Hematopoietic multipotent progenitor cell (in vitro differentiated cells): ENCODE measurements around the gene XRCC4. TPM values are rescaled to one million over a fixed set of nuclear protein-coding genes. Genes with fewer than 3 reads are reported as not detected.
"Not testable (repeated sequence)": the region's sequence is repeated elsewhere in the genome, so short reads cannot be mapped to it uniquely, and the experiment has no call there.

Source experiments
- DNase-seq, 3 donors: peaks; one replicate each; pipeline ENCODE4 v3.0.0-alpha.2; 2011 to 2015; ENCODE audit warnings: low read depth in 2 of 3, low spot score in 2 of 3
- total RNA-seq: library from RNA; depleted of rRNA; stranded (reverse); fragments of >200 nt; gene quantifications from one replicate; pipeline ENCODE4 v1.2.3, GENCODE V29; 2012

XRCC4 gene
- 1.9 TPM for total RNA-seq

DNA sequence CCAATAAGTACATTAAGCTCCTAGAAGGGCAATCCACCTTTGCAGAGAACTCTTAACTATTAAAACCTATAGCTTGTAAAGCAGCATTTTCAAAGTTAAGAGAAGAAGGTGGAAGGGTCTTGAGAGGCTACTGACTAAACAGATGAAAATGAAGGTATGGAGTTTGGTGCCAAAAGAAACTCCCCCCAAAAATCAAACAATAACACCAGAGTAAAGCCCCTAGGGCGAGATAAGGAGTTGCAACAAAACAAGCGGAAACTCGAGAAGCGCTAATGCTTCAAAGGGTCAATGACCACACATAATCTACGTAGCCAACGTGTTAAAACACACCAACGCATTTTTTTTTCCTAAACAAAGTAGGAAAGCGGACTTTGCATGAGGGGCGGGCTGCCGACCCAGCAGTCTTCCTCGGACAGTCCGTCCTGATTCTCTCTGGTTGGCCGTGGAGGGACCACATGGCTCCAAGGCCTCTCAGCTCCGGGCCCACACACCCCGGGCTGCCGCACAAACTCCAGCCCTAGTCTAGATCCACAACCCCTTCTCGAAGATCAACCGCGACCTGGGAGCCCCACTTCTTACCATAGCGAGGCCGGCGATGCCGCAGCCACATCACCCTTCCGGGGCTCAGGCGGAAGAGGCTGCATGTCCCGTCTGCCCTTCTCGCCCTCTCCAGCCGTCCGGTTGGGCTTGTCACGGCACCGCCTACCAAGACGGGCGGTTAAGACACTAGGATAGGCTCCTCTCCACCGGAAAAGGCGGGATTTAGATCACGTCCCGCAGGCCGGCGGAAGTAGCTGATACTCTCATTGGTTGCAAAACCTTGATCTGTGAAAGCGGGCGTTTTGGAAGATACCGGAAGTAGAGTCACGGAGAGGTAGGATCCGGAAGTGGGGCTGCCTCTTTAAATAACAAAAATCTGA, at the start of gene XRCC4, which contains the start of gene TMEM167A:
Gene XRCC4, plus strand, starts transcription at position 806 of the 920 bp plus-strand sequence. CDS start 27,373 bp downstream, outside the sequence.
Gene TMEM167A, minus strand, starts transcription at position 653 of the 920 bp plus-strand sequence. Its CDS starts 71 bp downstream, at position 582.
- peak; percentile 78 to 99 (median 97) for DNase-seq

- DNase-seq: no peak
These were observed 47.4 kb upstream of the XRCC4 start for GRCh38 chr5:83029912-83030311.

DNA sequence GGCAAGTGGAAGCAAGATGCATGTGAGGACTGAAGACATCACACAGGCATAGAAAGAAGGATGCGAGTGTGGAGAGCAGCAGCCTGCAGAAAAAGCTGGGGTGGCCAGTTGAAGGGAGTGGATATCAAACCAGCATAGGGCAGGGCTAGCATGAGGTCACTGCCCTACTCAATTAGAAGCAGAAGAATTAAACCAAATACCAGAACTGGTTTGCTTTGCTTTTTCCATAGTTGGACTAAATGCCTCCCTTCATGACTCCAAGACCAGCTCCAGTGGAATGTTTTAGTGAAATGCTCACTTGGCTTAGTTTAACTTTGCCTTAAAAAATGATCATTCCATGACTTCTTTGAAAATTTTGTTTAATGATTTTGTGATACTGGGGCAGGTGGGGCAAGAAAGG, 46.0 kb upstream of the XRCC4 start:
- DNase-seq: no peak

- DNase-seq: no peak
These were observed 43.3 kb upstream of the XRCC4 start for GRCh38 chr5:83034036-83034435.

GRCh38 chr5:83034528-83035207, 42.7 kb upstream of the XRCC4 start:
- DNase-seq: peak in 2 of 3 donors; percentile 18 to 67

DNA sequence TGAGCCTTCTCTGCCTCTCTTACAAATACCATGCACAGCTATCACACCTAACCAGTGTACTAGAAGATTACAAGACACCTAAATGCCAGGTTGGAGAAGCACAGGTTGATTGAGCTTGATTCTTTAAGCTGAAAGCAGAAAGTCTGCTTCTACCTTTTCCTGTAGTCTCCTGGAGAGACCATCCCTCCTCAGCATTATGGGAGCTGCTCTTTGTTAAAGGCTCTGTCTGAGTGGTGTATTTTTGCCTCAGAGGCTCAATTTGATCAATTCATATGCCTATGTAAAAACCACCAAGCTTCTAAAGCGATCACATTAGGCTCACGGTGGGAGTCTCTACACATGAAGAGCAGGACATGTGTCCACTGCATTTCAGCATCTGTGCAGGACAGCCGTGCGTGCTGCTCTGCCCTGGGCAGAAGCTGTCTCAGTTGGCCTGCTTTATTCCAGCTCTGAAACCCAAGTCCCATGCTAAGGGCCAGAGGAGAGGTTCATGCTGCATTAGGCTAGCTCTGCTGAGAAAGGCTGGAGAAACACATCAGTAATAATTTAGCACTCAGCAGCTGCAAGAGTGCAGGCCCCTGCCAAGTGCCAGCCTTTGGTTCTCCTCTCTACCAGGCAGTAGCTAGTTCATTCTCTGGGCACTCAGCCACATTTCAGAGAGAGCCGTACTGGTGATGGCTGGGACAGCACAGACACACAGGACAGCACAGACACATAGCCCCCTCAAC, 41.8 kb upstream of the XRCC4 start:
- DNase-seq: peak in 1 of 3 donors; percentile 59

DNA sequence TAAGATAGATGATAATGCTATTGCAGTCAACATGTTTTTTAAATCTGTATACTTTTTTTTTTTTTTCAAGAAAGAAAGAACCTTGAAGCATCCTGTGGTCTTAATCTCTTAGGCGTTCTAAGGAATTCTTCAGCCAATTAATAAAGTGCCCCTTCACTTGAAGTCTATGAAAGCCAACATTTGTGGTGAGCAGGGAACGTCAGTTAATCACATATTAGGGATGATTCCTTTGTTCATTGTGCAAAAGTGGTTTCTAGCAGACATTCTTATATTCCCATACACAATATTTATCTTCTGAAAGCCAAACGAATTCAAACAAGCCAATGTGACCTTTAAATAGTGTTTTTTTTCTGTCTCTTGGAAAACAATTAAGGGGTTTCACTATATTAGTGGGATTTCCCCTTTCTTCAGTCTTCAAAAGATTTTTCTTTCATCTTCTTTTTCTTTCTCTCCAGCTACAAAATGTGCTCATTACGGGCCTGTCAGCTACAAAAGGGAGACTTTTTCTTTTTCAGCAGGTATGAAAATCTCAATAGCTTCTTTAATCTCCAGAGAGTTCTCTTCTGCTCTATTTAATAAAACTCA, 40.3 kb upstream of the XRCC4 start:
- DNase-seq: no peak

DNA sequence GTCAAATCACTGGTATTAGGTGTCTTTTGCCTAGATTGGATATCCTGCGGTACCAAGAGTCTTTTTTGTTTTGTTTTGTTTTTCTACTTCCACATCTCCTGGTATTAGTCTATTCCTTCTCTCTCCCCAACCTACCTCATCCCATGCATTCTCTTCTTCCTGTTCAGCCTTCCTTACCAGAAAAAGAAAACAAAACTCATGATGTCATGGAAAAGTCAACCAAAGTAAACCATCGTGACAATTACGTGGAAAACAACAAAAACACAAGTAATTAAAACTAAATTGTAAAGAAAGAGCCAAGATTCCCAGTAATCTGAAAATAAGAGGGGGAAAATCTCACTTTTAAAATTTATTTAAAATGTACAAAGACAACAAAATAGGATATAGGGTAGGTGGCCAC, 38.4 kb upstream of the XRCC4 start:
- no peak for DNase-seq

DNA sequence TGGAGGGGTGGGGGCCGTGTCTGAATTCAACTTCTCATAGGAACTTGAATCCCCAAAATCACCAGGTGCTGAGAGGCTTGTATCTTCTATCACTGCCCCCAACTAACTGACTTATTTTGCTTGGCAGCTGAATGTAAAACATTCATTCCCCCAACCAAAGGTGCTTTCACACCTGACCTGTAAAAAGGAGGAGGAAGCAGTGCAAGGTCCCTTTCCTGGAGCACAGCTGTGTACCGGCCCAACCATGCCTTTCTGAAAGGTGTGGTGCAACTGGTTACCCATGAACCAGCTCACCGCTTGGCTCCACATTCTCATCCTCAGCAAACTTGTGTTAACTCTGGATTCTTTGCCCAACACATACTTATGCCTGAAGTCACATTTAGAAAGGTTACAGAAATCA, 34.8 kb upstream of the XRCC4 start:
- no peak for DNase-seq

GRCh38 chr5:83044926-83045325, 32.4 kb upstream of the XRCC4 start:
- no peak for DNase-seq

DNA sequence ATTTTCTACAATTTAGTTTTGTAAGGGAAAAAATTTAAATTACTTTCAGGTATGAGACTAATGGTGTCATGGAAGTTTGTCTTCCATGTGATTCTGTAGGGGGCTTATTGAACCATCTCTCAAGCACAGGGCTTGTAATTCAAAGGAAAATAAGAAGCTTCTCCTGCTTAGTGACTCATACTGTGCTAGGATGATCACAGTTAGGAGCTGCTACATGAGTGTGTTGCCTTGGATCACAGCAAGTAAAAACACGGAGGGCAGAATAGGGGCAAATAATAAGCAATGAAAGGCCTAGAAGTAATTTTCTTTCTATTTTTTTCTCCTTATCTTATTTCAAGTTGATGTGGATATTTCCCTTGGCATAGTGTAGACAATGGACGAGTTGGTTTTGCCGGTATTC, 29.1 kb upstream of the XRCC4 start:
- DNase-seq: no peak

- DNase-seq: no peak
These were observed 28.5 kb upstream of the XRCC4 start for GRCh38 chr5:83048811-83049210.

DNA sequence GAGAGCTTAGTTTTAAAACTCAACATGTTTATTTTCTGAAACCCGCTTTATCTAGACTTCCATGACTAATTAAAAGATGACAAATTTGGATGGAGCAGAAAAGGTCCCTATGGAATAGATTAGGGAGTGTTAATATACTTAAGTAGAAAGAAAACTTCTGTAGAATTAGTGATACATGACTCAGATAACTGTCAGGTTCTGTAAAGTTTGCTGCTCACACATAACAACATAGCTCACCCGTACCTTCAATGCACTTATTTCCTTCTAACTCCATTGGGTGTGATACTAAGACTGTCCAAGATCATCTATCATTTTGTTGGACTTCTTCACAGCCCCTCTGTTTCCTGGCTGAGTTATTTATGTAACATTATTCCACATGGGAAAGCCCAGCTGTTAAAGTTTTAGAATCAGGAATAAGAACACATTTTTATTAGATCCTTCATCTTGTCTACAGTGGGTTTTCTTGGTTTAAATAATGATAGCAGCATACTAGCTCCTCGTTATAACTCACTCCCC, 27.9 kb upstream of the XRCC4 start:
- DNase-seq: no peak

DNA sequence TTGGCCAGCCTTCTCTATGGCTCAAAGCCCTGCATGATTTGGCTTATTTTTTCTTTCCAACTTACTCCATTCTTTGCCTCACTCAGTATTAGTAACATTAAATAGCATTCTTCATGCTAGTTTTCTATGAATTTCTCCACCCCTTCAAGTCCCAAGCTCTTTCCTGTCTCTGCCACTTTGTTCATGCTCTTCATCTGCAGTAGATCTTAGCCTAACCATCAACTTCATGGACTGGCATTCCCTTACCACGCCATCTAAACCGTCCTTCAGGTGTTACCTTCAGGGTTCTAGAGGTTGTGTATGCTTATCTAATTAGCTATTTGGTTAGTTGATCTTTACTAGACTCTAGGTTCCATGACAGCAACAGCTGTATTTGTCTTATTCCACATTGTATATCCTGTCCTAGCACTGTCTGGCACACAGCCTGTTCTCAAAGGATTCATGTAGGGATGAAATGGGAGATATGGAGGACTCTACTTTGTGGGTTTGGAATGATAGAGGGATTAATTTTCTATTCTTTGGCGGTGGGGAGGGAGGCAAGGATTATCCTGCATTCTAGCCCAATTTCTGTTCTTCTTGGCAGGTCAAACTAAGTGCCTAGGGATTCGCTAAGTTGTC, 26.5 kb upstream of the XRCC4 start:
- DNase-seq: no peak

GRCh38 chr5:83055166-83055565, 22.2 kb upstream of the XRCC4 start:
- DNase-seq: no peak

DNA sequence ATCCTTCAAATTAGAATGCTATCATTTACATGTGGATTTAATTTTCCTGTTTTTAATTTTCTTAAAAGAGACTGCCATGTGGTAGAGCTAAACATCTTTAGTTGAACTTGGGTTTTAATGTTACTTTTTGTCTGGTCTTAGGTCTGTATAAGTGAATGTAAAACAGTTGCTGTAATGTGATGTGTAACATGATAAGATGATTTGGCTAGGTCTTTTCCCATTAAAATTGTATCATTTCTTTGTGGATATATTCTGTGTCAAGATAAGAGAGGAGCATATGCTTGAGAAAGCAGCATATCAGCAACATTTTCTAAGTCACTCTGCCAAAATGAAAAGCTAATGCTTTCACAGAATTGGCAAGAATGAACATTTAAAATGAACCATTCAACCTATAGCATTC, 18.6 kb upstream of the XRCC4 start:
- no peak for DNase-seq

DNA sequence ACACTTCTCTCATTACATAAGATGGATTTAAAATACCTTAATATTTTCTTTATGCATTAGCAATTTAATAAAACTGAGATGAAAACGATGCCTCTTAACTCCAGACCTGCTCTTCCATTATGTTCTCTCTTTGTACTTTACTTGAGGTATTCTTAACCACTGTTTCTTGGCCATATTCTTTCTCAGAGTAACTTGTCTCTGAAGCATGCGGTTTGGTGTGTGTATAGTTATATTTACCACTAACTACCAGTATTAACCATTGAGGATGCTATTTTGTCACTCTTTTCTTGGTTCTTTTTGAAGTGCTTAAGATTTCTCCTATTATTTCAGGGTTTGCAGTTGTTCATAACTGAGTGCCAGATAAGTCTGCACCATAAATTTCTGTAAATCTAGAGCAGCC, 18.0 kb upstream of the XRCC4 start:
- DNase-seq: no peak

DNA sequence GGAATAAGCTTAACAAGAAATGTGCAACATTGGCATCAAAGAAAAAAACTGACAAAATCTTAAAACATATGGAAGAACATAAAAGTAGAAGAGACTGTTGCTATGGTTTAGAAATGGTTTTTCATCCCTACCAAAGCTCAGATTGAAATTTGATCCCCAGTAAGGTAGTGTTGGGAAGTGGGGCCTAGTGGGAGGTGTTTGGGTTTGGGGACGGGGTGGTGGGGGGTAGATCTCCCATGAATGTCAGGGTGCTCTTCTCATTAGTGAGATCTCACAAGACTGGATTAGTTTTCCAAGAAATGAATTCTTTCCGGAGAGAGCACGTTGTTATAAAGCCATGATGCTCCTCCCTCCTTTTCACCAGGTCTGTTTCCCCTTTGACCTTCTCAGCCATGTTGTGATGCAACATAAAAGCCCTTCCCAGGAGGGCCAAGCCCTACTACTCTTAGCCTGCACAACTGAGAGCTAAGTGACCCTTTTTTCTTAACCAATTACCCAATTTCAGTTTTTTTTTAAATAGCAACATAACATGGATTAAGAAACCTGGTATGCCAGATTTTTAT, 10.7 kb upstream of the XRCC4 start:
- no peak for DNase-seq

DNA sequence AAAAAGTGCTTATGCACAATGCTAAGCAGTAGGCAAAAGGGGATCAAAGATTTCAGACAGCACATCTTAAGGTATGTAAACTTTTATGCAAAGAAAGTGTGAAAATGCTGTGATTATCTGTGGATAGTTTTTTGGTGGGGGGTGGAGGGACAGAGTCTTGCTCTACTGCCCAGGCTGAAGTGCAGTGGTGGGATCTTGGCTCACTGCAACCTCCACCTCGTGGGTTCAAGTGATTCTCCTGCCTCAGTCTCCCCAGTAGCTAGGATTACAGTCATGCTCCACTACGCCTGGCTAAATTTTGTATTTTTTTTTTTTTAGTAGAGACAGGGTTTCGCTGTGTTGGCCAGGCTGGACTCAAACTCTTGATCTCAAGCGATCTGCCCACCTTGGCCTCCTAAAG, 10.0 kb upstream of the XRCC4 start:
- DNase-seq: not testable (repeated sequence)
